GM12801 (cell line): Measurements from ENCODE around the gene CR2.

Source experiments
- TF ChIP-seq, protein P1 (sequence below): IDR thresholded peaks from one replicate; pipeline ENCODE4 v1.5.1; 2011; ENCODE audit warnings: control low read depth; ENCODE audit not compliant: insufficient read length; ENCODE audit errors: extremely low read depth

CR2 gene

DNA sequence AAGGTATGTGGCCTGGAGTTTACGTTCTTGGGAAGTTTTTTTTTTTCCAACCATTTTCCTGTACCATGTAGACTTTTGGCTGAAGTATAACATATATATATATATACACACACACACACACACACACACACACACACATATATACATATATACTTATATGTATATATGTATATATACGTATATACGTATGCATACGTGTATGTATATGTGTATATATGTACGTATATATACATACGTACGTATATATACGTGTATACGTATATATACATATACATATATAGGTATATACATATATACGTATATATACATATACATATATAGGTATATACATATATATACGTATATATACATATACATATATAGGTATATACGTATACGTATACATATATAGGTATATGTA is 60.8 kb downstream of the CR2 start:
- TF ChIP-seq, protein P1, sequence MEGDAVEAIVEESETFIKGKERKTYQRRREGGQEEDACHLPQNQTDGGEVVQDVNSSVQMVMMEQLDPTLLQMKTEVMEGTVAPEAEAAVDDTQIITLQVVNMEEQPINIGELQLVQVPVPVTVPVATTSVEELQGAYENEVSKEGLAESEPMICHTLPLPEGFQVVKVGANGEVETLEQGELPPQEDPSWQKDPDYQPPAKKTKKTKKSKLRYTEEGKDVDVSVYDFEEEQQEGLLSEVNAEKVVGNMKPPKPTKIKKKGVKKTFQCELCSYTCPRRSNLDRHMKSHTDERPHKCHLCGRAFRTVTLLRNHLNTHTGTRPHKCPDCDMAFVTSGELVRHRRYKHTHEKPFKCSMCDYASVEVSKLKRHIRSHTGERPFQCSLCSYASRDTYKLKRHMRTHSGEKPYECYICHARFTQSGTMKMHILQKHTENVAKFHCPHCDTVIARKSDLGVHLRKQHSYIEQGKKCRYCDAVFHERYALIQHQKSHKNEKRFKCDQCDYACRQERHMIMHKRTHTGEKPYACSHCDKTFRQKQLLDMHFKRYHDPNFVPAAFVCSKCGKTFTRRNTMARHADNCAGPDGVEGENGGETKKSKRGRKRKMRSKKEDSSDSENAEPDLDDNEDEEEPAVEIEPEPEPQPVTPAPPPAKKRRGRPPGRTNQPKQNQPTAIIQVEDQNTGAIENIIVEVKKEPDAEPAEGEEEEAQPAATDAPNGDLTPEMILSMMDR: no peak

DNA sequence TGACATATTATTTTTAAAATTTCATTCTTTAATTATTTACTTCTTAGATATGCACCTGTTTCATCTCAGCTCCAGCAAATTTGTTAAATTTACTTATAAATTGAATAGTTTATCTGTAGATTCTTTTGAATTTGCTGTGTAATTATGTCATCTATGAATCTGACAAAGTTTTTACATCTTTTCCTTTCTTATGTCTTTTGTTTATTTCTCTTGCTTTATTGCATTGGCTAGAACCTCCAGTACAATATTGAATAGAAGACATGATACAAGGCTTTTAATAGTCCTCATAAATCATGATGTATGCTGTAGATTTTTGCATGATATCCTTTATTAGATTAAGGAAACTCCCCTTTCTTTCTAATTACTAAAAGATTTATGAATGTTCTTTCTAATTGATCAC is 62.6 kb downstream of the CR2 start:
- TF ChIP-seq, protein P1: no peak

DNA sequence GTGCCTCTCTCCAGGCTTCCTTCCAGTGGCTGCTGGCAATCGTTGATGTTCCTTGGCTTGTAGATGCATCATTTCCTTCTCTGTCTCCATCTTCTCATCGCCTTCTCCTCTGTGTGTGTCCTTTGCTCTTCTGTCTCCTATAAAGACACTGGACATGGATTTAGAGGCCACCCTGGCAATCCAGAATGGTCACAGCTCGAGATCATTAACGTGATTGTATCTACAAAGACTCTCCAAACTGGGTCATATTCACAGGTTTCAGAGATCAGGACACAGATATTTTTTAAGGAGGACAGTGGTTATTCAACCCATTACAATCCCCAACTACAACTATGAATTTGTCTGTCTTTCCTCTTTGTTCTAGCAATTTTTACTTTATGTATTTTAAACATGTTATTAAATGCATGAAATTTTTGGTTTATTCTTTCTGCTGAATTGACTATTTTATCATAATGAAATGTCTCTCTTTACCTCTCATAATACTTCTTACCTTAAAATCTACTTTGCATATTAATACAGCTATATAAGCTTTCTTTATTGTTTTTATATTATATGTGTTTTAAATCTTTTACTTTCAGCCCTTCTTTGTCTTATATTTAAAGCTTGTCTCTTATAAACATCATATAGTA is 64.6 kb downstream of the CR2 start:
- TF ChIP-seq, protein P1: no peak

DNA sequence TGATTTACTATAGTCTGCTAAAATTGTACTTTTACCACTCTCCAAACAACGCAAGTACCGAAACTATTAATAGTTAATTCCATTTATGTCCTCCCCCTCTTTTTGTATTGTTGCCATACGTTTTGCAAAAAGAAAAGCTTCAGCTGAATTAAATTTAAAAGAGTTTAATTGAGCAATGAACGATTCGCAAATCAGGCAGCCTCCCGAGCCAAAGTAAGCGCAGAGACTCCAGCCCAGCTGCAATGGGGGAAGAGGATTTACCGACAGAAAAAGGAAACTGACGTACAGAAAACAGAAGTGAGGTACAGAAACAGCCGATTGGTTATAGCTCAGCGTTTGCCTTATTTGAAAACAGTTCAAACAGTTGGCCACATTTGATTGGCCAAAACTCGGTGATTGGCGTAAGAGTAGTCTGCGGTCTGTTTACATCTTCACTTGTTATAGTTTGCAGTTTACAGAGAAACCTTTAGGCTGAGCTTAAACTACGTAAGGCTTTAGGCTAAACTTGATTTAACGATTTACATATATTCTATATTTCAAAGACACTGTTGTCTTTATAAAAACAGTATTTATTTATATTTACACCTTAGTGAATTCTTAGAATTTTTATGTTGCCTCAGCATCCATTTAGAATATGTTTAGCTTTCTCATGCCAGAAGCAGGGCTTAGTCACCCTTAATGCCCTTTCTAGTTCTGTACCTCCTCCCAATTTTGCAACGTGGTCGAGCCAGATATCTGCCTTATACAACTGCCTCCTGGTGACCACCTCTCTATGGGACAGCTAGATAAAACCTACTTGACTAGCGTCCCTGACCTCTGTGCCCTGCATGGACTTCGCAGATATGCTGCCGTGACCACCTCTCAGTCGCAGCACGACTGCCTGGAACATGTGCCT is 65.6 kb downstream of the CR2 start:
- TF ChIP-seq, protein P1: no peak
